Activated T-helper 9 cell treated with anti-CD3 and anti-CD28 coated beads, Interleukin-2, amount 50 U/mL, for 16 hours (primary cell): Measurements from ENCODE around the gene NEGR1.

Source experiments
- DNase-seq: peaks from one replicate; pipeline ENCODE4 v3.0.0-alpha.2; 2020; ENCODE audit warnings: low read depth

The NEGR1 gene

GRCh38 chr1:71630073-71630472 is 652.3 kb downstream of the NEGR1 start:
- DNase-seq: no peak

- no peak for DNase-seq
Measured at GRCh38 chr1:71625004-71625403, 657.3 kb downstream of the NEGR1 start.

GRCh38 chr1:71623888-71624287 is 658.5 kb downstream of the NEGR1 start:
- no peak for DNase-seq

GRCh38 chr1:71621785-71622184 is 660.6 kb downstream of the NEGR1 start:
- no peak for DNase-seq

- DNase-seq: no peak
Measured at GRCh38 chr1:71618766-71619530, 663.4 kb downstream of the NEGR1 start.

- DNase-seq: no peak
Measured at GRCh38 chr1:71618191-71618590, 664.1 kb downstream of the NEGR1 start.

GRCh38 chr1:71610476-71610875 is 671.9 kb downstream of the NEGR1 start:
- DNase-seq: no peak

- DNase-seq: no peak
Measured at GRCh38 chr1:71603044-71603776, 679.1 kb downstream of the NEGR1 start.

- DNase-seq: no peak
Measured at GRCh38 chr1:71600023-71600422, 682.3 kb downstream of the NEGR1 start.

- no peak for DNase-seq
Measured at GRCh38 chr1:71599306-71599705, 683.0 kb downstream of the NEGR1 start.

- DNase-seq: no peak
Measured at GRCh38 chr1:71593523-71593922, 688.8 kb downstream of the NEGR1 start.

- no peak for DNase-seq
Measured at GRCh38 chr1:71592646-71593274, 689.6 kb downstream of the NEGR1 start.

GRCh38 chr1:71589005-71589404 is 693.3 kb downstream of the NEGR1 start:
- no peak for DNase-seq

GRCh38 chr1:71587961-71588360 is 694.4 kb downstream of the NEGR1 start:
- DNase-seq: no peak

- no peak for DNase-seq
Measured at GRCh38 chr1:71586030-71586429, 696.3 kb downstream of the NEGR1 start.

- DNase-seq: no peak
Measured at GRCh38 chr1:71583756-71584155, 698.6 kb downstream of the NEGR1 start.

GRCh38 chr1:71582673-71583072 is 699.7 kb downstream of the NEGR1 start:
- no peak for DNase-seq

- DNase-seq: no peak
Measured at GRCh38 chr1:71577451-71578131, 704.7 kb downstream of the NEGR1 start.

- DNase-seq: no peak
Measured at GRCh38 chr1:71572038-71572437, 710.3 kb downstream of the NEGR1 start.

GRCh38 chr1:71566413-71566812 is 715.9 kb downstream of the NEGR1 start:
- no peak for DNase-seq

- DNase-seq: no peak
Measured at GRCh38 chr1:71565831-71566230, 716.5 kb downstream of the NEGR1 start.

- no peak for DNase-seq
Measured at GRCh38 chr1:71565262-71565661, 717.1 kb downstream of the NEGR1 start.

GRCh38 chr1:71562298-71562697 is 720.0 kb downstream of the NEGR1 start:
- no peak for DNase-seq
